CD4-positive, alpha-beta T cell treated with Interleukin-15 for 1 hour (primary cell): ENCODE results near the gene ACAP3.

Experiments
- DNase-seq: peaks from one replicate; pipeline ENCODE4 v3.0.0-alpha.2; 2020

The ACAP3 gene

GRCh38 chr1:1242461-1243265, 65.1 kb downstream of the ACAP3 start:
- DNase-seq = no peak
